Neural cell (in vitro differentiated cells): Measurements from ENCODE around the gene DNM3. TPM values are rescaled to one million over a fixed set of nuclear protein-coding genes. Genes with fewer than 3 reads are reported as not detected.

Experiments used
- H2AFZ ChIP-seq: fragments of 200-600, 300-800 bp; sonication (generic), shearing (Covaris generic); 2 replicates; pipeline ENCODE4 v1.6.0; 2014; ENCODE audit warnings: low read depth, mild to moderate bottlenecking, antibody characterized with exemption, low read length, moderate library complexity
- H3F3A ChIP-seq: fragments of 200-600 bp; shearing (Covaris generic); 2 replicates; pipeline ENCODE4 v1.6.1; 2016; ENCODE audit warnings: mild to moderate bottlenecking, moderate library complexity, mixed read lengths, antibody characterized with exemption, low read length; ENCODE audit not compliant: insufficient read depth, poor library complexity, severe bottlenecking
- H3K27ac ChIP-seq: fragments of 200-600, 300-800 bp; sonication (generic), shearing (Covaris generic); 2 replicates; pipeline ENCODE4 v1.5.1; 2014; ENCODE audit warnings: mild to moderate bottlenecking, low read length, moderate library complexity
- H3K27me3 ChIP-seq: fragments of 300-800, 200-600 bp; sonication (generic), shearing (Covaris generic); 2 replicates; pipeline ENCODE4 v1.6.0; 2014; ENCODE audit warnings: mild to moderate bottlenecking, low read depth, low read length, moderate library complexity; ENCODE audit not compliant: insufficient read depth
- H3K36me3 ChIP-seq: fragments of 300-800, 200-600 bp; sonication (generic), shearing (Covaris generic); 2 replicates; pipeline ENCODE4 v1.5.1; 2014; ENCODE audit warnings: mild to moderate bottlenecking, antibody characterized with exemption, low read length, moderate library complexity; ENCODE audit not compliant: insufficient read depth
- H3K4me2 ChIP-seq: fragments of 300-800, 200-600 bp; sonication (generic), shearing (Covaris generic); 2 replicates; pipeline ENCODE4 v1.6.0; 2014; ENCODE audit warnings: mild to moderate bottlenecking, low read length
- H3K4me3 ChIP-seq: fragments of 300-800, 200-600 bp; sonication (generic), shearing (Covaris generic); 2 replicates; pipeline ENCODE4 v1.5.1; 2014; ENCODE audit warnings: mild to moderate bottlenecking, low read length, moderate library complexity
- H3K79me2 ChIP-seq: fragments of 200-600 bp; shearing (Covaris generic); replicated peaks from 2 replicates; pipeline ENCODE4 v1.6.0; 2014; ENCODE audit warnings: mild to moderate bottlenecking, low read length, moderate library complexity; ENCODE audit not compliant: insufficient read depth
- H3K9ac ChIP-seq: fragments of 300-800, 200-600 bp; sonication (generic), shearing (Covaris generic); 2 replicates; pipeline ENCODE4 v1.6.1; 2016; ENCODE audit warnings: mild to moderate bottlenecking, low read length, mixed read lengths
- H3K9me2 ChIP-seq: fragments of 200-600 bp; shearing (Covaris generic); 2 replicates; pipeline ENCODE4 v1.6.1; 2016; ENCODE audit warnings: mild to moderate bottlenecking, low read length, mixed read lengths; ENCODE audit not compliant: insufficient read depth
- H3K9me3 ChIP-seq: fragments of 200-600, 300-800 bp; sonication (generic), shearing (Covaris generic); 2 replicates; pipeline ENCODE4 v1.6.1; 2016; ENCODE audit warnings: mild to moderate bottlenecking, mixed run types, low read length, moderate library complexity, mixed read lengths
- H4K20me1 ChIP-seq: fragments of 200-600 bp; shearing (Covaris generic); 2 replicates; pipeline ENCODE4 v1.6.1; 2016; ENCODE audit warnings: mild to moderate bottlenecking, mixed run types; ENCODE audit not compliant: insufficient read depth
- EP300 ChIP-seq: fragments of 450-650 bp; conservative IDR thresholded peaks from 2 replicates; pipeline ENCODE4 v1.6.1; 2014; ENCODE audit warnings: antibody characterized with exemption, mild to moderate bottlenecking, moderate library complexity; ENCODE audit not compliant: poor library complexity, severe bottlenecking
- EZH2 ChIP-seq: fragments of 200-600, 300-800 bp; shearing (Covaris generic), sonication (generic); IDR thresholded peaks from 2 replicates; pipeline ENCODE4 v1.6.1; 2014; ENCODE audit warnings: antibody characterized with exemption, low read length, borderline replicate concordance, mild to moderate bottlenecking; ENCODE audit not compliant: insufficient read depth, poor library complexity, severe bottlenecking
- MXI1 ChIP-seq: fragments of 450-650 bp; conservative IDR thresholded peaks from 2 replicates; pipeline ENCODE4 v1.6.1; 2014; ENCODE audit warnings: antibody characterized with exemption, mild to moderate bottlenecking; ENCODE audit not compliant: poor library complexity, severe bottlenecking
- POLR2AphosphoS5 ChIP-seq: IDR thresholded peaks from 2 replicates; pipeline ENCODE4 v1.6.1; 2012
- RAD21 ChIP-seq: fragments of 450-650 bp; conservative IDR thresholded peaks from 2 replicates; pipeline ENCODE4 v1.6.1; 2014; ENCODE audit warnings: antibody characterized with exemption, mild to moderate bottlenecking, moderate library complexity
- SMC3 ChIP-seq: fragments of 450-650 bp; conservative IDR thresholded peaks from 2 replicates; pipeline ENCODE4 v1.6.1; 2014; ENCODE audit warnings: antibody characterized with exemption, mild to moderate bottlenecking, moderate library complexity; ENCODE audit not compliant: poor library complexity
- TAF1 ChIP-seq: IDR thresholded peaks from 2 replicates; pipeline ENCODE4 v1.6.1; 2012; ENCODE audit warnings: low read depth
- polyA plus RNA-seq: library from polyadenylated mRNA; depleted of rRNA; stranded (reverse); fragments of >200 nt; gene quantifications from 2 replicates; pipeline ENCODE4 v1.2.3, GENCODE V29; 2014
- TF ChIP-seq, protein P1 (sequence below): fragments of 450-650 bp; IDR thresholded peaks from 2 replicates; pipeline ENCODE4 v1.5.1; 2014; ENCODE audit warnings: antibody characterized with exemption, mild to moderate bottlenecking, moderate library complexity; ENCODE audit not compliant: poor library complexity, severe bottlenecking
- TF ChIP-seq, protein P2 (sequence below): IDR thresholded peaks from 2 replicates; pipeline ENCODE4 v1.6.1; 2012; ENCODE audit warnings: borderline replicate concordance

The DNM3 gene
- polyA plus RNA-seq, 1 donor from 2014 or later = 37.1 TPM

DNA sequence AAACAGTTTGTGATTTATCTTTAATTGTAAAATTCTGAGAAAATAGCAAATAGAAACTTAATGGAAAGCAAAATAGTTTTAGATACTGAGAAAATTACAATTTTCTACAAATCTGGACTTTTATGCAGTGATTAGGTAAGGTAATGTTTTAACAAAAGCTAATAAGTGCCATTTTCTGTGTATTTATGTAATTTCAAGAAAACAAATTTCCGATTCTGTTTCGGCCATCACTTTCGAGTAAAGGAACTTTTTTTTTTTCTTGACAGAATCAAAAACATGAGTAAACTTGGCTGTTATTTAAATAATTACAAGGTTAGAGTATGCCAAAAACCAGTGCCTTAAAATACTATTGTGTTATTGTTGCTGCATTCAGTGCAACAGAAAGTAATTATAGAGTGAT, 298.8 kb downstream of the DNM3 start:
- no peak overlapping the region for H3K9ac ChIP-seq
- no peaks in the 10 kb centered on the region for H3K9me3 ChIP-seq
- H3K79me2 ChIP-seq = no peaks in the 10 kb centered on the region
- H3K27me3 ChIP-seq = no peaks in the 10 kb centered on the region
- no peak for TF ChIP-seq EZH2
- TF ChIP-seq, protein P1, sequence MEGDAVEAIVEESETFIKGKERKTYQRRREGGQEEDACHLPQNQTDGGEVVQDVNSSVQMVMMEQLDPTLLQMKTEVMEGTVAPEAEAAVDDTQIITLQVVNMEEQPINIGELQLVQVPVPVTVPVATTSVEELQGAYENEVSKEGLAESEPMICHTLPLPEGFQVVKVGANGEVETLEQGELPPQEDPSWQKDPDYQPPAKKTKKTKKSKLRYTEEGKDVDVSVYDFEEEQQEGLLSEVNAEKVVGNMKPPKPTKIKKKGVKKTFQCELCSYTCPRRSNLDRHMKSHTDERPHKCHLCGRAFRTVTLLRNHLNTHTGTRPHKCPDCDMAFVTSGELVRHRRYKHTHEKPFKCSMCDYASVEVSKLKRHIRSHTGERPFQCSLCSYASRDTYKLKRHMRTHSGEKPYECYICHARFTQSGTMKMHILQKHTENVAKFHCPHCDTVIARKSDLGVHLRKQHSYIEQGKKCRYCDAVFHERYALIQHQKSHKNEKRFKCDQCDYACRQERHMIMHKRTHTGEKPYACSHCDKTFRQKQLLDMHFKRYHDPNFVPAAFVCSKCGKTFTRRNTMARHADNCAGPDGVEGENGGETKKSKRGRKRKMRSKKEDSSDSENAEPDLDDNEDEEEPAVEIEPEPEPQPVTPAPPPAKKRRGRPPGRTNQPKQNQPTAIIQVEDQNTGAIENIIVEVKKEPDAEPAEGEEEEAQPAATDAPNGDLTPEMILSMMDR = no peak
- no peak for TF ChIP-seq EP300
- H4K20me1 ChIP-seq = no peaks in the 10 kb centered on the region
- no peaks in the 10 kb centered on the region for H3F3A ChIP-seq
- H3K4me2 ChIP-seq = no peak overlapping the region
- no peaks in the 10 kb centered on the region for H3K9me2 ChIP-seq
- H3K4me3 ChIP-seq = no peak overlapping the region
- no peak overlapping the region for H2AFZ ChIP-seq
- no peak overlapping the region for H3K27ac ChIP-seq
- no peaks in the 10 kb centered on the region for H3K36me3 ChIP-seq

DNA sequence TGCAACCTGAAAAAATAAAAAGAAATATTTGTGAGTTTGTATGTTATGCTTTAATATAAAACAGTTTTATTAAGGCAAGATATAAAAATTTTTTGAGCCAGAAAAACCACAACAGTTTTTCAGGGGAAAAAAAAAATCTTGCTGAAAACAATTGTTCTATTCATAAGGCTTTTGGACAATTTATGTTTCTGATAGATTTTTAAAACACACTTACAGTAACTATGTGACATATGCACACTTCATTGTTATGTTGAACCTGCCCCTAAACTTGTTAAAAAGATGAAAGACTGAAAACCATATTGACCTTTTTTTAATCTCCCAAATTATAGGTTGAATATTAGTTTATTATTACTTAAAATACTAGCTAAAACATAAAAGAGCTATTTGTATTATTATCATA, 299.3 kb downstream of the DNM3 start:
- no peaks in the 10 kb centered on the region for H3K79me2 ChIP-seq
- H3K36me3 ChIP-seq = no peaks in the 10 kb centered on the region
- no peaks in the 10 kb centered on the region for H3K9me2 ChIP-seq
- no peaks in the 10 kb centered on the region for H3K9me3 ChIP-seq
- TF ChIP-seq TAF1 (no peak), POLR2AphosphoS5 (no peak), SMC3 (no peak), MXI1 (no peak), EZH2 (no peak), RAD21 (no peak), EP300 (no peak)
- TF ChIP-seq, protein P2, sequence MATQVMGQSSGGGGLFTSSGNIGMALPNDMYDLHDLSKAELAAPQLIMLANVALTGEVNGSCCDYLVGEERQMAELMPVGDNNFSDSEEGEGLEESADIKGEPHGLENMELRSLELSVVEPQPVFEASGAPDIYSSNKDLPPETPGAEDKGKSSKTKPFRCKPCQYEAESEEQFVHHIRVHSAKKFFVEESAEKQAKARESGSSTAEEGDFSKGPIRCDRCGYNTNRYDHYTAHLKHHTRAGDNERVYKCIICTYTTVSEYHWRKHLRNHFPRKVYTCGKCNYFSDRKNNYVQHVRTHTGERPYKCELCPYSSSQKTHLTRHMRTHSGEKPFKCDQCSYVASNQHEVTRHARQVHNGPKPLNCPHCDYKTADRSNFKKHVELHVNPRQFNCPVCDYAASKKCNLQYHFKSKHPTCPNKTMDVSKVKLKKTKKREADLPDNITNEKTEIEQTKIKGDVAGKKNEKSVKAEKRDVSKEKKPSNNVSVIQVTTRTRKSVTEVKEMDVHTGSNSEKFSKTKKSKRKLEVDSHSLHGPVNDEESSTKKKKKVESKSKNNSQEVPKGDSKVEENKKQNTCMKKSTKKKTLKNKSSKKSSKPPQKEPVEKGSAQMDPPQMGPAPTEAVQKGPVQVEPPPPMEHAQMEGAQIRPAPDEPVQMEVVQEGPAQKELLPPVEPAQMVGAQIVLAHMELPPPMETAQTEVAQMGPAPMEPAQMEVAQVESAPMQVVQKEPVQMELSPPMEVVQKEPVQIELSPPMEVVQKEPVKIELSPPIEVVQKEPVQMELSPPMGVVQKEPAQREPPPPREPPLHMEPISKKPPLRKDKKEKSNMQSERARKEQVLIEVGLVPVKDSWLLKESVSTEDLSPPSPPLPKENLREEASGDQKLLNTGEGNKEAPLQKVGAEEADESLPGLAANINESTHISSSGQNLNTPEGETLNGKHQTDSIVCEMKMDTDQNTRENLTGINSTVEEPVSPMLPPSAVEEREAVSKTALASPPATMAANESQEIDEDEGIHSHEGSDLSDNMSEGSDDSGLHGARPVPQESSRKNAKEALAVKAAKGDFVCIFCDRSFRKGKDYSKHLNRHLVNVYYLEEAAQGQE = no peak
- TF ChIP-seq, protein P1 = no peak
- no peak overlapping the region for H3K4me3 ChIP-seq
- H3K27ac ChIP-seq = no peak overlapping the region
- no peak overlapping the region for H3K9ac ChIP-seq
- H3F3A ChIP-seq = no peaks in the 10 kb centered on the region
- no peak overlapping the region for H2AFZ ChIP-seq
- no peaks in the 10 kb centered on the region for H4K20me1 ChIP-seq
- H3K4me2 ChIP-seq = no peak overlapping the region
- H3K27me3 ChIP-seq = no peaks in the 10 kb centered on the region
